KMS-11 (cell line): ENCODE measurements around the gene PLCD1.

ENCODE experiments used
- H2AFZ ChIP-seq: fragments of 200-600 bp; sonication (generic); 2 replicates; pipeline ENCODE4 v1.6.1; 2016; ENCODE audit warnings: antibody characterized with exemption, mixed run types, low read depth
- H3K27ac ChIP-seq: fragments of 200-600 bp; sonication (generic); 2 replicates; pipeline ENCODE4 v1.6.1; 2016; ENCODE audit warnings: mild to moderate bottlenecking, mixed run types
- H3K27me3 ChIP-seq: fragments of 200-600 bp; sonication (generic); 2 replicates; pipeline ENCODE4 v1.6.1; 2017; ENCODE audit warnings: mild to moderate bottlenecking, low read depth, mixed run types, moderate library complexity; ENCODE audit not compliant: insufficient read depth
- H3K36me3 ChIP-seq: fragments of 200-600 bp; sonication (generic); 2 replicates; pipeline ENCODE4 v1.6.1; 2017; ENCODE audit warnings: mild to moderate bottlenecking, mixed run types; ENCODE audit not compliant: insufficient read depth
- H3K4me1 ChIP-seq: fragments of 200-600 bp; sonication (generic); 2 replicates; pipeline ENCODE4 v1.6.1; 2016; ENCODE audit warnings: mild to moderate bottlenecking, low read depth, mixed run types; ENCODE audit not compliant: poor library complexity, severe bottlenecking
- H3K4me2 ChIP-seq: fragments of 200-600 bp; sonication (generic); 2 replicates; pipeline ENCODE4 v1.7.0; 2016; ENCODE audit warnings: mild to moderate bottlenecking, mixed run types
- H3K4me3 ChIP-seq: fragments of 200-600 bp; sonication (generic); IDR thresholded peaks from 2 replicates; pipeline ENCODE4 v1.6.1; 2017; ENCODE audit warnings: low read depth, low read length, mixed read lengths; ENCODE audit not compliant: insufficient read depth
- H3K79me2 ChIP-seq: fragments of 200-600 bp; sonication (generic); 2 replicates; pipeline ENCODE4 v1.6.1; 2016; ENCODE audit warnings: low read depth, mixed run types; ENCODE audit not compliant: insufficient read depth
- H3K9ac ChIP-seq: fragments of 200-600 bp; sonication (generic); 2 replicates; pipeline ENCODE4 v1.6.1; 2016; ENCODE audit warnings: mild to moderate bottlenecking, mixed run types
- H4K20me1 ChIP-seq: fragments of 200-600 bp; sonication (generic); 2 replicates; pipeline ENCODE4 v1.6.1; 2016; ENCODE audit warnings: mild to moderate bottlenecking, mixed run types; ENCODE audit not compliant: insufficient read depth
- TF ChIP-seq, protein P1 (sequence below): fragments of 200-600 bp; sonication (generic); conservative IDR thresholded peaks from 2 replicates; pipeline ENCODE4 v1.6.1; 2017; ENCODE audit warnings: low read depth, mild to moderate bottlenecking, antibody characterized with exemption, low read length, moderate library complexity, mixed read lengths

Gene PLCD1

DNA sequence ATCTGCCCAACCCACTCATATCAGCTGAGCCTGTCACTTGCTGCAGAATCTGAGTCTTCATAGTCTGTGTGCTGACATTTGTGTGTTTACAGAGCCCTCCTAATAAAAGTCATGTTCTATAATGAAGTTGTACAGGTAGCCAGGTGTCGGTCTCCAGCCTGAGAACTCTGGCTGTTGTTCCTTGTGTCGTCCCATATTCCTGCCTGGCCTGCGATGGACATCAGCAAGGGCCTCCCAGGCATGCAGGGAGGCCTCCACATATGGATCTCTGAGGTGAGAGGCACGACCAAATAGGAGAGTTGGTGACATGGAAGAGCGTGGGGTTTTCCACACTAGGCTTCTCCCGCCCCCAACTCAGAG is 36.0 kb downstream of the PLCD1 start:
- Histone ChIP-seq H4K20me1 (no peaks in the 10 kb centered on the region), H3K4me1 (peaks cover 10% of the 10 kb centered on the region), H3K9ac (peak overlapping the region; percentile 73; the same call in 1 of the 2 replicates), H3K79me2 (no peaks in the 10 kb centered on the region), H3K36me3 (no peaks in the 10 kb centered on the region), H3K27me3 (no peaks in the 10 kb centered on the region), H3K4me2 (peak overlapping the region; percentile 17; the same call in 1 of the 2 replicates), H2AFZ (peak overlapping the region; percentile 61; the same call in 1 of the 2 replicates), H3K27ac (no peak overlapping the region), H3K4me3 (peak overlapping the region; percentile 29)
- TF ChIP-seq, protein P1, sequence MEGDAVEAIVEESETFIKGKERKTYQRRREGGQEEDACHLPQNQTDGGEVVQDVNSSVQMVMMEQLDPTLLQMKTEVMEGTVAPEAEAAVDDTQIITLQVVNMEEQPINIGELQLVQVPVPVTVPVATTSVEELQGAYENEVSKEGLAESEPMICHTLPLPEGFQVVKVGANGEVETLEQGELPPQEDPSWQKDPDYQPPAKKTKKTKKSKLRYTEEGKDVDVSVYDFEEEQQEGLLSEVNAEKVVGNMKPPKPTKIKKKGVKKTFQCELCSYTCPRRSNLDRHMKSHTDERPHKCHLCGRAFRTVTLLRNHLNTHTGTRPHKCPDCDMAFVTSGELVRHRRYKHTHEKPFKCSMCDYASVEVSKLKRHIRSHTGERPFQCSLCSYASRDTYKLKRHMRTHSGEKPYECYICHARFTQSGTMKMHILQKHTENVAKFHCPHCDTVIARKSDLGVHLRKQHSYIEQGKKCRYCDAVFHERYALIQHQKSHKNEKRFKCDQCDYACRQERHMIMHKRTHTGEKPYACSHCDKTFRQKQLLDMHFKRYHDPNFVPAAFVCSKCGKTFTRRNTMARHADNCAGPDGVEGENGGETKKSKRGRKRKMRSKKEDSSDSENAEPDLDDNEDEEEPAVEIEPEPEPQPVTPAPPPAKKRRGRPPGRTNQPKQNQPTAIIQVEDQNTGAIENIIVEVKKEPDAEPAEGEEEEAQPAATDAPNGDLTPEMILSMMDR, result no peak

DNA sequence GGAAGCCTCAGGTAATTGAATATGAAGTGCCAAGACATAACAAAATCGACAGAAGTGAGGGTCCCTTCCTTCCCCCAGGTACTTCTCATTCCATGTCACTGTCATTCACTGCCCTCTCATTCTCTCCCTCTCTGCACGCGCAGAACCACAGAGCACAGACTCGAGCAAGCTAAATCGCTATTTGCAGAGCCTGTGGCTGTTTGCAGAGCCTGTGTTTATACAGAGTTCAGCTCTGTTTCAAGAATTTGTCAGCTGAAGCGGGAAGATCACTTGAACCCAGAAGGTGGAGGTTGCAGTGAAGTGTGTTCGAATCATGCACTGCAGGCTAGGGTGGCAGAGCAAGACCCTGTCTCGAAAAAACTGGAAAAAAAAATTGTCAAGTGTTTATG is 36.4 kb downstream of the PLCD1 start:
- Histone ChIP-seq H2AFZ (peak overlapping the region; percentile 61; the same call in 1 of the 2 replicates), H3K27me3 (no peaks in the 10 kb centered on the region), H3K36me3 (no peaks in the 10 kb centered on the region), H4K20me1 (no peaks in the 10 kb centered on the region), H3K4me1 (peaks cover 7% of the 10 kb centered on the region), H3K9ac (no peak overlapping the region), H3K4me2 (no peak overlapping the region), H3K4me3 (no peak overlapping the region), H3K79me2 (no peaks in the 10 kb centered on the region), H3K27ac (no peak overlapping the region)
- TF ChIP-seq, protein P1, result no peak

DNA sequence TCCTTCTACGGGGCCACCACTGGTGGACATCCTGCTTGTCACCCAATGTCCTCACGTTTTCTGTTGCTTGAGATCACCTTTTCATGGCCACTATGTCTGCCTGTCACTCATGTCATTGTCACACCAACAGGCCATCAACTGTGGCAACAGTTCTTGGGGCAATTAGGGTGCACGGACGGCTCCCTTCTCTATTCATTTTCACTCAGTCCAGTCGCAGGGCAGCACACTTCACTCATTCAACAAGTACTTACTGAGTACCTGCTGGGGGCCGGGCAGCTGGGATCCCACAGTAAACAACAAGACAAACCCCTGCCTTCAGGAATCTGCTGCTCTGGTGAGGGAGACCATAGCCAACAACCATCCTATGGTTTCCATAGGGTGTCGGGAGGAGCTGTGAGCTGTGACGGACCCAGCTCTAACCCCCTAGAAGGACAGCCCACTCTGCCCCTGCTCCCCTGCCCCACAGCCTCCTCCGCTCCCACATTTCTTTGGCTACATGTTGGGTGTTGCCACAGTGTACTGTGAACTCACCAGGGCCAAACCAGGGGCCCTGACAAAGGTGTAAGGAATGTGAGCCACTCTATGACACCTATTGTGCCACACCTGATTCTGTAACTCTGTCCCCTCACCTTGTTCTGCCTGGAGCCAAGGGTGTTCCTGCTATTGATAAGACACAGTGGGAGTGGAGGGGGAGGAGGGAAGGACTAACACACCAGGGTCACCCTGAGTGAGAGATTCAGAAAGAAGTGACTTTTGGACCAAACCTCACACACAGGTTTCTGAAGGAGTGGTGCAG is 37.0 kb downstream of the PLCD1 start:
- Histone ChIP-seq H3K4me1 (peaks cover 6% of the 10 kb centered on the region), H4K20me1 (no peaks in the 10 kb centered on the region), H3K27me3 (no peaks in the 10 kb centered on the region), H3K4me3 (no peak overlapping the region), H3K79me2 (no peaks in the 10 kb centered on the region), H3K36me3 (no peaks in the 10 kb centered on the region), H3K27ac (no peak overlapping the region), H2AFZ (no peak overlapping the region), H3K9ac (no peak overlapping the region), H3K4me2 (no peak overlapping the region)
- TF ChIP-seq, protein P1, result no peak

DNA sequence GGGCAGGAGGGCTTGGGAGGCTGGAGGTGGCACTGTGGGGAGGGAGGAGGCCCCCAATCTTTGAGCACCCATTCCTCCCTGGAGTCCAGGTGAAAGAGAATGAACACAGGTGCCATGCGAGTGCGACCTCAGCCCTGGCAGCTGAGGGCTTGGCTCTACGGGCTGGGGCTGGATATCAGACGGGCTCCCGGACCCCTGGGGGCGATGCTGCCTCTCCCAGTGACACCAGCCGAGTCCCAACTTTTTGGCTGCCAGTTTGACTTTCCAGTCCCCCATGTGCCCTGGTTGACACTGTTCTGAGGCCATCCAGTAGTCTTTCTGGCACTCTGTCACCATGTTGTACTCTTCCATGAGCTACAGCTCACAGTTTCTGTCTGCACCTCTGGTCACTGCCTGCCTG is 37.6 kb downstream of the PLCD1 start:
- peaks cover 6% of the 10 kb centered on the region for H3K4me1 ChIP-seq
- H3K4me2 ChIP-seq, result no peak overlapping the region
- H2AFZ ChIP-seq, result no peak overlapping the region
- no peaks in the 10 kb centered on the region for H4K20me1 ChIP-seq
- no peaks in the 10 kb centered on the region for H3K27me3 ChIP-seq
- TF ChIP-seq, protein P1, result no peak
- H3K36me3 ChIP-seq, result no peaks in the 10 kb centered on the region
- no peaks in the 10 kb centered on the region for H3K79me2 ChIP-seq
- H3K9ac ChIP-seq, result no peak overlapping the region
- H3K4me3 ChIP-seq, result no peak overlapping the region
- H3K27ac ChIP-seq, result no peak overlapping the region
